ENCODE data around the gene SPTB.

The SPTB gene

DNA sequence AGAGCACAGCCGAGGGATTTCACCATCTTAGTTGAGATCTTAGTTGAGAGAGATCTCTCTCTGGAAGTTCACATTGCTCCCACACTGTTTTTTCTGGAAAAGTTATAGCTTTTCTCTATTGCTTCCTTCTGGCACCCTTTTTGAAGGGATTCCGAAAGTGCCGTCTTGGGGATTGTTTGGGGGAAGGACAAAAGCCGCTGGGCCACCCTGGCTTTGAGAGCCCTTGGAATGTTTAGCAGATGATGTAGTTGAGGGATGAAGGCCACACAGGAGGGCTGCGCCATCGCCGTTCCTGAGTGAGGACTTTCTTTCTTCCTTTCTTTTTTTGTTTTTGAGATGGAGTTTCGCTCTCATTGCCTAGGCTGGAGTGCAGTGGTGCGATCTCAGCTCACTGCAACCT is 157.8 kb downstream of the SPTB start:
- H3K27me3 Mint-ChIP-seq (ENCODE audit: low read depth), result peaks cover 5% of the 10 kb centered on the region
- H3K27ac Mint-ChIP-seq, result peak overlapping the region; percentile 57 to 79 (median 67)
- peaks cover 74% of the 10 kb centered on the region for H3K4me1 Mint-ChIP-seq
- H3K36me3 Mint-ChIP-seq (ENCODE audit: low read depth), result peaks cover 13% of the 10 kb centered on the region
- TF ChIP-seq CTCF (IDR thresholded peaks at IDR 0.05; ENCODE audit: unreplicated experiment in 3 of 3), result no peak
- H3K4me3 Mint-ChIP-seq, result no peak overlapping the region
- H3K9me3 Mint-ChIP-seq, result no peaks in the 10 kb centered on the region

- Mint-ChIP-seq H3K36me3 (ENCODE audit: low read depth) (peaks cover 13% of the 10 kb centered on the region), H3K27ac (peak overlapping the region; percentile 35 to 71 (median 67)), H3K27me3 (ENCODE audit: low read depth) (peaks cover 5% of the 10 kb centered on the region), H3K4me3 (no peak overlapping the region), H3K4me1 (peaks cover 79% of the 10 kb centered on the region), H3K9me3 (no peaks in the 10 kb centered on the region)
- TF ChIP-seq CTCF (IDR thresholded peaks at IDR 0.05; ENCODE audit: unreplicated experiment in 3 of 3), result no peak
Measured at GRCh38 chr14:64721391-64721791, 158.3 kb downstream of the SPTB start.

- Mint-ChIP-seq H3K27ac (peak overlapping the region; percentile 67 to 89 (median 68)), H3K27me3 (ENCODE audit: low read depth) (peaks cover 5% of the 10 kb centered on the region), H3K36me3 (ENCODE audit: low read depth) (peaks cover 17% of the 10 kb centered on the region), H3K4me3 (no peak overlapping the region), H3K9me3 (no peaks in the 10 kb centered on the region), H3K4me1 (peaks cover 84% of the 10 kb centered on the region)
- TF ChIP-seq CTCF (IDR thresholded peaks at IDR 0.05; ENCODE audit: unreplicated experiment in 3 of 3), result no peak
Measured at GRCh38 chr14:64720131-64720576, 159.6 kb downstream of the SPTB start.

- Mint-ChIP-seq H3K27ac (peak overlapping the region; percentile 67 to 89 (median 68)), H3K27me3 (ENCODE audit: low read depth) (peaks cover 5% of the 10 kb centered on the region), H3K4me1 (peaks cover 82% of the 10 kb centered on the region), H3K9me3 (peaks cover 1% of the 10 kb centered on the region), H3K4me3 (no peak overlapping the region), H3K36me3 (ENCODE audit: low read depth) (peaks cover 19% of the 10 kb centered on the region)
- TF ChIP-seq CTCF (IDR thresholded peaks at IDR 0.05; ENCODE audit: unreplicated experiment in 3 of 3), result no peak
Measured at GRCh38 chr14:64719601-64720000, 160.1 kb downstream of the SPTB start.

DNA sequence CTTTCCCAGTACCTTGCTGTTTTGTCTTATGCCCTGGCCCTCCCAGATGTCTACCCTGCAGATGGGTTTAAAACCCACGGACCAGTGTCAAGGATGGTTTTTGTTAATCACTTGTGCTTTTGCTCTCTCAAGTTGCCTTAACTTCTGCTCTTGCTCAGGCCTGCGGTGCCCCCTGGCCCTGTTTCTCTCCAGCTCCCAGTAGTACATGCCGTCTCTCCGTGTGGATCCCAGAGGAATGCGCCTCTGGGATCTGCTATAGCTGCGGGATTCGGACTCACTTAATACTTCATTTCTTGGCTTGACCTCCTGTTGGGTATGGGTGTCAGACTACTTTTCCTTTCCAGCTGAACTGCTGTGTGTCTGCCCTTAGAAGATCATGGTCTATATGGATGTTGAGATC is 160.9 kb downstream of the SPTB start:
- Mint-ChIP-seq H3K4me3 (peak overlapping the region in 1 of 3 experiments; percentile 10), H3K4me1 (peaks cover 73% of the 10 kb centered on the region), H3K9me3 (peaks cover 8% of the 10 kb centered on the region), H3K27me3 (ENCODE audit: low read depth) (peaks cover 5% of the 10 kb centered on the region), H3K36me3 (ENCODE audit: low read depth) (peaks cover 28% of the 10 kb centered on the region), H3K27ac (peak overlapping the region; percentile 55 to 96 (median 68))
- no peak for TF ChIP-seq CTCF (IDR thresholded peaks at IDR 0.05; ENCODE audit: unreplicated experiment in 3 of 3)

DNA sequence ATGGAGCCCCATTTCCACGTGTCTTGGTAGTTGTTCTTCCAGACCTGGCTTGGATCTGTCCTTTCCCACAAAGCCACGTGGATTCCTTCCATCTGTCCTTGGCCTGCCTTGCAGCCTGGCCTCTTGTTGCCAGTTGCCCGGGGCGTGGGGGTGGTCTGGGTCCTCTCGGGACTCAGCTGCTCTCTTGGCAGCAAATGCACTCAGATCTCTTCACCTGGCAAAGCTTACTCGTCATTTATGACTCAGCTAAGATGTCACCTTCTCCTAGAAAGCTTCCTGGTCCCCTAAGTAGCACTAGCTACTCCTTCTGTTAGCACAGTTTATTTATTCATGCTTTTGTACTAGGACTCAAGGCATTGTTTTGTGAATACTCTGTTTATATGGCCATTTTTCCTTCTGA is 161.8 kb downstream of the SPTB start:
- Mint-ChIP-seq H3K9me3 (peaks cover 17% of the 10 kb centered on the region), H3K36me3 (ENCODE audit: low read depth) (peaks cover 37% of the 10 kb centered on the region), H3K4me1 (peaks cover 69% of the 10 kb centered on the region), H3K27me3 (ENCODE audit: low read depth) (peaks cover 5% of the 10 kb centered on the region), H3K4me3 (peak overlapping the region; percentile 32 to 63 (median 55)), H3K27ac (peak overlapping the region; percentile 85 to 96 (median 96))
- TF ChIP-seq CTCF (IDR thresholded peaks at IDR 0.05; ENCODE audit: unreplicated experiment in 3 of 3), result no peak
